C4-2B (cell line): ENCODE measurements around the gene FRMD5.

ENCODE experiments used
- CTCF ChIP-seq: fragments of 450-650 bp; conservative IDR thresholded peaks from 2 replicates; pipeline ENCODE4 v1.5.1; 2017; ENCODE audit warnings: mild to moderate bottlenecking
- ZFX ChIP-seq: fragments of 450-650 bp; IDR thresholded peaks from 2 replicates; pipeline ENCODE4 v1.6.1; 2017

- TF ChIP-seq CTCF (no peak), ZFX (no peak)
These were observed 321.4 kb downstream of the FRMD5 start for GRCh38 chr15:43873651-43874050.
